Urothelium cell line (cell line): ENCODE measurements around the gene ADD1.

Source experiments
- DNase-seq: peaks from one replicate; pipeline ENCODE4 v3.0.0; 2011; ENCODE audit warnings: low spot score, mixed read lengths
- FAIRE-seq: peaks from 2 replicates; lab custom pipeline; 2011; peaks lifted over from hg19 to GRCh38; lab: Jason Lieb, UNC

Gene ADD1

GRCh38 chr4:2833671-2834000 is 10.0 kb upstream of the ADD1 start:
- DNase-seq = no peak
- FAIRE-seq = no peak

- FAIRE-seq = no peak
- no peak for DNase-seq
Observed at GRCh38 chr4:2834001-2834921, 9.4 kb upstream of the ADD1 start.

GRCh38 chr4:2835978-2836377 is 7.7 kb upstream of the ADD1 start:
- DNase-seq (no peak), FAIRE-seq (no peak)

- DNase-seq (no peak), FAIRE-seq (no peak)
Observed at GRCh38 chr4:2836391-2836859, 7.2 kb upstream of the ADD1 start.

GRCh38 chr4:2837110-2837903 is 6.3 kb upstream of the ADD1 start:
- FAIRE-seq = no peak
- no peak for DNase-seq

GRCh38 chr4:2837904-2838496 is 5.6 kb upstream of the ADD1 start:
- DNase-seq (no peak), FAIRE-seq (no peak)

GRCh38 chr4:2839060-2839459 is 4.6 kb upstream of the ADD1 start:
- DNase-seq (no peak), FAIRE-seq (no peak)

GRCh38 chr4:2842687-2843262 is 869 bp upstream of the ADD1 start:
- FAIRE-seq = no peak
- DNase-seq = no peak

- no peak for FAIRE-seq
- DNase-seq = peak; percentile 17
Observed at GRCh38 chr4:2843941-2844584, 419 bp downstream of the ADD1 start.

- FAIRE-seq (no peak), DNase-seq (no peak)
Observed at GRCh38 chr4:2846172-2846571, 2.5 kb downstream of the ADD1 start.

- no peak for DNase-seq
- no peak for FAIRE-seq
Observed at GRCh38 chr4:2847302-2847871, 3.7 kb downstream of the ADD1 start.

- DNase-seq (no peak), FAIRE-seq (no peak)
Observed at GRCh38 chr4:2848449-2848848, 4.8 kb downstream of the ADD1 start.

GRCh38 chr4:2849267-2850152 is 5.9 kb downstream of the ADD1 start:
- DNase-seq (no peak), FAIRE-seq (no peak)

GRCh38 chr4:2850966-2851798 is 7.5 kb downstream of the ADD1 start:
- no peak for DNase-seq
- no peak for FAIRE-seq

GRCh38 chr4:2852481-2852921 is 8.9 kb downstream of the ADD1 start:
- DNase-seq = no peak
- FAIRE-seq = no peak

- no peak for FAIRE-seq
- DNase-seq = no peak
Observed at GRCh38 chr4:2855584-2855983, 11.9 kb downstream of the ADD1 start.

GRCh38 chr4:2856266-2856665 is 12.6 kb downstream of the ADD1 start:
- no peak for DNase-seq
- FAIRE-seq = no peak

- no peak for DNase-seq
- no peak for FAIRE-seq
Observed at GRCh38 chr4:2857349-2857927, 13.8 kb downstream of the ADD1 start.
